Midbrain (tissue), 1 donor: ENCODE measurements around the gene ATOSA.

Experiments used
- DNase-seq: peaks from one replicate; lab custom pipeline; 2025; lab: John Stamatoyannopoulos, UW

The ATOSA gene

DNA sequence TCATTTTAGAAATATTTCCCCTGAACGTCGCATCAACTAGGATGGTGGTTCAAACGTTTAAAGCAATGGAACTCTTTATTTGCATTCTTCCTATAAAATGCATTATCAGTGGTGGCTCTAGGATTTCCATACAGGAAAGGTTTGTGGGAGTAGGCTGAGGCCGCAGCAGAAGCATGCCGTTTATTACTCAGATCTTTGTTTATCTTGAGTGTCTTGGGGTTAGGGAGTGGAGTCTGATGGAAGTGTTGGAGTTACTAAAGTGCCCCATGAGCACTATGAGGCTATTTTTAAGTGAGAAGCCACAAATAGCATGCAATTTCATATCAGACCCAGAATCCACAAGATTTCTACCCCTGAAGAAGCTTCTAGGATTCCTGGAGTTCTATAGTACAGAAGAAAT lies 26.2 kb downstream of the ATOSA start:
- DNase-seq, result no peak

DNA sequence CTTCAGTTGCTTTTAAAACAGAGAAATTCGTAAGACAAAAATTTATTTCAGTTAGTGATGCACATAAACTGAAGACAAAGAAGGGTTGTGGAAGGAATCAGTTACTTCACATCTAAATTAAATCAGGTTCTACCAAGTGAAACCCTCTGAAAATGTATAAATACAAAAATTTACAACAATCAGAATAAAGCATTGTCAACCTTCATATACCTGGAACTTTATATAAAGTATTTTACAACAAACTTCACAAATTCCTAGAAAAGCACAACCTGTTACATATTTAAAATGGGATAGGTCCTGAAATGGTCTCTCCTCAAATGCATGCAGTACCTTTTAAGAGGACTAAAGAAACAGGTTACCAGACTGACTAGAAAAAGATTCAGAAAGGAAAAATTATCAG lies 26.9 kb downstream of the ATOSA start:
- no peak for DNase-seq

DNA sequence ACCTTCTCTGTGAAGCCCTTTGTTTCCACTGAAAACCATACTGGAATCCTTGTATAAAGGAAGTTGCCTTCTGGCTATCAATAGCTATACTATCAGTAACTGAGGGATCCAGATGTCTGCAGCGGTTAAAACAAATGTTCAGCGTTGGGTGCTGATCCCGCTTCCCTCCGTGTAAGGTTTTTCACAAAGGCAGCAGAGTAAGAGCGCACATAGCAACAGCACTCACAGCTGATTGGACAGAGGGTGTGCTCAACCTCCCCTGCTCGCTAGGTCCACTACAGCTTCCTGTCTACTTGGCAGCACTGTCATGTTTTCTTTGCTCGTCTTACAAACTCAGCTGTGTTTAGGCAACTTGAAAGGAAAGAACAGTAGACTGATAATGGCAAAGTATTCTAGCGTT lies 27.3 kb downstream of the ATOSA start:
- peak; percentile 79 for DNase-seq

DNA sequence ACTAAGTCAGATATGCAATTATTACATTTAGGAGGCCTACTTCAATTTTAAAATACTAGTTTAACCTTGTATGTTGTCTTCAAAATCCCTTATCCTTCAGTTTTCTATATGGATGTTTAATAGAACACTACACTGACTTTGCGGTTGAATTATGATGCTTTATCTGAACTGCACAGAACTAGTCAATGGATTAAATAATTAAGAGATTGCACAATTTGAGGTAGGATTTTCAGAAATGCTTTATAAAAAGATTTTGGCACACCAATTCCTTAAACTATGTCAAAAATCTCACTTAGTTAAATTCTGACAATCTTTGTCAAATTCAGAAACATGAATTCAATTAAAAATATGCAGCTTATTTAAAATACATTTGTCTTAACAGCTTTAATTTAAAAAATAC lies 28.1 kb downstream of the ATOSA start:
- no peak for DNase-seq

DNA sequence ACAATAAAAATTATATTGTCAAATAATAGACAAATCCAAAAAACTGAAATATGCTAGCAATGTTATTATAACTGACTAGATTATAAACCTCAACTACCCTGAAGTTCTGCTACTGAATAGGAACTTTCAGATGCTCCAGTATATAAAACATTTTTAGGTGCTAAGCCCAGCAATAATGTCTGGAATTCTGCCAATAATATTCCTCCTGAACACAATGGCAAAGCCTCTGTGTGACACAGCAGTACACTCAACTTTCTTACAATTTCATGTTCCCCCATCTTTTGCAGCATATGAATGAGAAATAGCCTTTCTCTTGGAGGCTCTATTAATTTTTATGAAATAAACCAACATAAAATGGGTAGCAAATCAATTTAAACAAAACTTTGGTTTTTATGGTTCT lies 29.5 kb downstream of the ATOSA start:
- no peak for DNase-seq

DNA sequence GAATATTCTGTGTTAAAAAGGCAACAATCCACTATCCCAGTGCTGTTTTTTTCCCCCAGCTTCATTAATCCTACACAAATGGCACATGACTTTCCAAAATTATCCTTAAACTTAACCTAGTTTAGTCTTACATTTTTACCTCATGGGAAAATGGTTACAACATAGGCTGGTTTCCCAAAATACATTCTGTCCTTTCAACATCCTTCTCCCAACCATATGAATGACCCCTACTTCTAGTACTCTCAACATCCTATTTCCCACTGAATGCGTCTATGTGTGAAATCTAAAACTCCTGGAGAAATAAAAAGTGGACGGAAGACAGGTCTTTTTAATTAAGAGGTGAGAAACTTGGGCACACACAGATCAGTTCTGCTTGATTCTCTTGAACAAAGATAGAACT lies 33.3 kb downstream of the ATOSA start:
- no peak for DNase-seq

DNA sequence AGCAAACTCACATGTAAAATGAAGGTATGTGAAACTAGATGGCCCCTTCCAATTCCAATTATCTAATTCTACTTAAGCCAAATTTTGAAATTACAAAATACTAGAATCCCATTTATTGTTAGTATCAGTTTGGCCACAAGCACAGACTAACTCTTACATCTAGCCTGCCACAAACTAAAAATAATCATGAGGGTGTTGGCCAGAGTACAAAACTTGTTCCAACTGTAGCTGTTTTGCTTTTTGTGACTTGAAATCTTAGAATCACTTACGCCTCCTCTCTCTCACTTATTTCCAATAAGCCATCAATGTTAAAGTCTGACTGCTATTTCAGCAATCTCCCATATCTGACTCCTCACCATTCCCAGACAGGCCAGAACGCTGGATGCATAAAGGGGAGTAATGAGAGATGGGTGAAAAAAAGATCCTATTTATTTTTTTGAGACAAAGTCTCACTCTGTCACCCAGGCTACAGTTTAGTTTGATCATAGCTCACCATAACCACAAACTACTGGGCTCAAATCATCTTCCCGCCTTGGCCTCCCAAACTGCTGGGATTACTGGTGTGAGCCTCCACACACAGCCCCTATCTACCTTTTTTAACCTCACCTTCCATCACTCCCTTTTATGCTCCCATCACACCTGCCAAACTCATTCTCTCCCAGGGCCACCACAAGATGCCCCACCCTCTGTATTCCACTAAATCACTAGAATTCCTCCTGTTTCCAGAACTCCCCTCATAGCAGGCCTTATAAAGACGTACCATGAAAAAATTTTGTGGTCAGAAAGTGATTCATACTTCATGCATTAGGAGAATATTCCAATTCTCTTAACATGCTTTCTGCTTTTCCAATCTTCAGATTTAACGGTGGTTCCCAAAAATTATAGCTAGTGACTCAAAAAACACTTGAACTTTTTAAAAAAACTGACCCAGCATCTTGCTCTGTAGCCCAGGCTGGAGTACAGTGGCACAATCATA lies 36.5 kb downstream of the ATOSA start:
- DNase-seq, result no peak

DNA sequence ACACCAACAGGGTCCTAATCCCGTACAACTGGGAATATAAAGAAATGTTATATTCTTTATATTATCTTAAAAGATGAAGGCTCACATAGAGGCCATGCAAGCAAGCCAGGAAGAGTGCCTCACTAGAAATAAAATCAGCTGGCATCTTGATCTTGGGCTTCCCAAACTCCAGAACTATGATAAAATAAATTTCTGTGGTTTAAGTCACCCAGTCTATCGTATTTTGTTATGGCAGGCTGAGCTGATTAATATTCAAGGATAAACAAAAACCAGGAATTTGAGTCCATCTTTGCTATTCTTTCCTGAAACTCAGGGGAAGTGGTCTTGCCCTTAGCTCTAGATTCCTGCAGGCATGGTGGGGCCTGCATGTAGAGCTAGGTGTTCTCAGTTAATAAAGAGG lies 42.7 kb downstream of the ATOSA start:
- DNase-seq, result no peak

DNA sequence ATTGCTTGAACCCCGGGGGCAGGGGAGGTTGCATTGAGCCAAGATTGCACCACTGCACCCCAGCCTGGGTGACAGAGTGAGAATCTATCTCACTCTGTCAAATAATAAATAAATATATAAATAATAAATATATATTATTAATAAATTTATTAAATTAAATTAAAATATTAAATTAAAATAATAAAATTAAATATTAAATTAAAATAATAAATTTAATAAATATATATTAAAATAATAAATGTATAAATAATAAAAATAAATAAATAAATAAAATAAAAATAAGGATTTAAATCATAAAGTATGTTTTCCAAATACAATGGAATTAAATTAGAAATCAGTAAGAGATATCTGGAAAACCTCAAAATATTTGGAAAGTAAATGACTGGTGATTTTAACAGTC lies 43.3 kb downstream of the ATOSA start:
- DNase-seq, result no peak
